HG02571 (cell line): ENCODE data around the gene CLDN19.
"Not testable (repeated sequence)": the region's sequence is repeated elsewhere in the genome, so short reads cannot be mapped to it uniquely, and the experiment has no call there.

ENCODE experiments used
- ATAC-seq: cut with Tn5 transposase; IDR thresholded peaks from one replicate; pipeline ENCODE4 v1.9.1; 2021; ENCODE audit warnings: mild to moderate bottlenecking, moderate library complexity; ENCODE audit not compliant: unreplicated experiment

The CLDN19 gene

DNA sequence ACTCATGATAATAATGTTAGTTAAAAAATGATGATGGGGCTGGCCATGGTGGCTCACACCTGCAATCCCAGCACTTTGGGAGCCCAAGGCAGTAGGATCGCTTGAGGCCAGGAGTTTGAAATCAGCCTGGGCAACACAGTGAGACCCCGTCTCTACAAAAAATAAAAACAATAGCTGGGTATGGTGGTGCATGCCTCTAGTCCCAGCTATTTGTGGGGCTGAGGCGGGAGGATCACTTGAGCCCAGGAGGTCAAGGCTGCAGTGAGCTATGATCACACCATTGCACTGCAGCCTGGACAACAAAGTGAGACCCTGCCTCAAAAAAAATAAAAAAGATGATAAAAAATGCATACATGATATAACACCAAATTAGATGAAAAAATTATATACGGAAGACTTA is 21.5 kb upstream of the CLDN19 start:
- ATAC-seq: no peak

DNA sequence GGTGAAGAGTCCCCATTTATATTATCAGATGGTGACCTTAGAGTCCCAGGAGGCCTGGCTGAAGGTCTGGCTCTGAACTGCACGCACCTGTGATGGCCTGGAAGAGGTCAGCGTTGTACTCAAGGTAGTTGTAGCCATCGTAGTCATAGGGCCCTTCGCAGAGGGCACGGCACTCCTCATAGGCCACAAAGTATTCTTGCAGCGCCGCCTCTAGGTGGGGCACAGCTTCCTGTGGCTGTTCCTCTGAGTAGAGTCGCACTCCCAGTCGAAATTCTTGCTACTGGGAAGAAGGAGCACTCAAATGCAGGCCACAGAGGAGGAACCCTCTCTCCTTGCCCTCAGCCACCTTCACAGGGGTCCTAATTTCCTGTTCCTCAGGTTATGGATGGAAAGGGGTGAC is 19.1 kb upstream of the CLDN19 start:
- no peak for ATAC-seq

DNA sequence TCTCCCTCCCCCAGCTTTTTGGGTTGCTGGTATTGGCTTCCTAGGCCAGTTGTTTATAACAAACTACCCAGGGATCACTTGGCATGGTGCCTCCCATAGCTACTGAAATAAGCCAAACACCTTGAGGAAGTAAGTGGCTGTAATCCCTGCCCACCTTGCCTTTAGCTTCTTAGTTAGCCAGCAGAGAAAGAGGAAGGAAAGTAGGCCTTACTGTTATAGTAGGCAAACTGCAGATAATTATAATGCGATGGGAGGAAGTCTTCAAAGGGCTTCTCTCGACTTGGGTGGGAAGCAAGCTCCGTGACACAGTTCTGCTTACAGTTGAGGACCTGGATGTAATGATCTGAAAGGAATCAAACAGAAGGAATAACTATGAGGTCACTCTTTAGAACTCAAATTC is 18.6 kb upstream of the CLDN19 start:
- ATAC-seq: no peak

DNA sequence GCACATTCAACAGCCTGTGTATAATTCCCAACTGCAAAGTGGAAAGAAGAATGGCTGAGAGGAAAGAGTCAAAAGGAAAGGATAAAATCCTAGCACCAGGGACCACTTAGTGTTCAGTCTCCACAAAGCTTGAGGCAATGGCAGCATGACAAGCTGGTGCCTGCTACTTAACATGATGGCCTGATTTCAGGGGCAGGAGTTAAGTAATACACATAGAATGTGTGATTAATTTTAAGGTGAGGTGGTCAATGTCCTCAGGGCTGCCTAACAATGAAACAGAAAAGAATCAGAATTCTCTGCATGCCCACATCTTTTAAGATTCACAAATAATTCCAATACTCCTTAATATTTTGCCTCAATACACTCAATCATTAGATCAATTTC is 17.8 kb upstream of the CLDN19 start:
- no peak for ATAC-seq

DNA sequence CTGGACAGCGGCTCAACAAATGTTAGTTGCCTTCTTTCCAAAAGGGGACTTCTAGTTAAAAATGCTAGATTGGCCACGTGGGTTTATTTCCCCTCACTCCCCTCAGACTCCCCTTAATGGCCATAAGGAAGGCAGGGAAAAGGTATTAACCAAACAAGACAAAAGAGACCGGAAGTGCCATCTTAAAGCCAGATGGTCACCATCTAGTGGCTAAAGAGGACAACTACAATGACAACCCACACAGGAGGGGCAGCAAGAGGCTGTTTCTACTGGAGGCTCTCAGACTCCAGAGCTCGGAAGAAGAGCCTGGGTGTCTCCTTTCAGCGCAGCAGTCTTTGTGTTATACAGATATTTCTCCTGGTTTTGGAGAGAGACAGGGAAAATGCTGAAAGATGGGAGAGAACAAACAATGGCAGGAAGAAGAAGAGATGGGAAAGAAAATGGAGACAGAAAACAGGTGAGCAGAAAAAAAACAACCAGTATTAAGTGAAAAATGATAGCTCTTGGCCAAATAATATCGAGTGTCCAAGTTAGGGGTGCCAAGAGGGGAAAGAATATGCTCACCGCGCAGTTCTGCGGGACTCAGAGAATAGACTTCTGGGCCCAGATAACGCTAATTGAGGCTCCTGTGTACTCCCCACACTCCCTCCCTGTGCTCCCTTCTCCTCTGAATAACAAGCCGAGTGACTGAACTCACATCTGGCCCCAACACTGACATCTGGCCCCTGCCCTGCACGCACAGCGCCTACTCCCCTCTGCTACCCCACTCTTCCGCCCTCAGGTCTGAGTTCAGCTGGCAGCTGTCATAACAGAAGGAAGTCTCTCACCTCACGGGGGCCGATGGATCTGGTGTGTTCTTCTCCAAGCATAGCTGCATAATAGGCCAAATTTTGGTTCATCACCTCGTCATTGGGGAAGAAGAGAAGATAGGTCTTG is 17.2 kb upstream of the CLDN19 start:
- ATAC-seq: no peak

DNA sequence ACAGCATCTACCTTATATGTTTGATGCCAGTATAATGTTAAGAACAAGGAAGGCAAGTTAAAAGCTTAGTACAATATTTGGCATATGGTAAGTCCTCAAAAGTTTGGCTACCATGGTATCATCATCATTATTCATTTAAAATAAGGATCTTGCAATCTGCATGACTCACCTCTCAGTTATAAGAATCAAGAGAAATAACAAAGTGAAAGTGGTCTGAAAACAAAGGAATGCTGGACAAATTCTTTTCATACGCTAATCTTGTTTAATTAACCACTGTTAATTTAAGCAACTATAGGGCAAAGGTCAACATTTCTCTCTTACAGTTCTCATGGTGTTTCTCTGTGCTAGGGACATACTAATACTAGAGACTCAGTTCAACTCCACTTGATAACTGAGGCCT is 13.0 kb upstream of the CLDN19 start:
- ATAC-seq: no peak

DNA sequence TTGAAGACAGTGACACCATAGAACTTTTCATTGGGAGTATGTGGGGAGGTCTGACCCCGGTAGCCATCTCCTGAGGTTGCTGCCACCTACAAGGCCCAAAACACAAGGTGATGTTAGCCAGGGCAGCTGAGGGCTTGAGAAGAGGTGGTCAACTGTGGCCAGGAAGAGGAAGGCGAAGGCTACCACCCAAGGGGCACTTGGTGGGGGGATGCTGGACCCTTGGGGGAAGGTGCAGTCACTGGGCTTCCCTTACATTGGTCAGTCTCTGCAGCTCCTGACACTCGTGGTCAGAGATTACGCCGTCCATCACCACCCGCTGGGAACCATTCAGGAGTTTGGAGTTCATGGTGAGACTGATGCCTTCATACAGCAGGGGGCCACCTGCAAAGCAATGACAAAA is 12.2 kb upstream of the CLDN19 start:
- no peak for ATAC-seq

DNA sequence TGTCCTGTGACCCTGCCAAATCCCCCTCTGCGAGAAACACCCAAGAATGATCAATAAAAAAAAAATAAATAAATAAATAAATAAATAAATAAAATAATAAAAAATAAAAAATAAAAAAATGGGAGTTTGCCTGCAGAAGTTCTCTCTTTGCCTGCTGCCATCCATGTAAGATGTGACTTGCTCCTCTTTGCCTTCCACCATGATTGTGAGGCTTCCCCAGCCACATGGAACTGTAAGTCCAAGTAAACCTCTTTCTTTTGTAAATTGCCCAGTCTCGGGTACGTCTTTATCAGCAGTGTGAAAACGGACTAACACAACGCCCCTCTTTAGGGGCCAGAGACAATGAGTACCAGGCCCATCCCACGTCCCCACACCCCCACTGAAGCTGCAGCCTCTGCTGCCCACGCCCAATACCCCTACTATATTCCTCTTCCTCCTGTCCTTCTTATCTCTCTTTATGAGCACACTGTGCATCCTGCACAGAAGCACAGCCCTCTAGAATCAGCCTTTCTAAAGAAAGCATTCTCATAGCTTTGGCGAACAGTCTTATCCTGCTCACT is 11.6 kb upstream of the CLDN19 start:
- ATAC-seq: not testable (repeated sequence)

DNA sequence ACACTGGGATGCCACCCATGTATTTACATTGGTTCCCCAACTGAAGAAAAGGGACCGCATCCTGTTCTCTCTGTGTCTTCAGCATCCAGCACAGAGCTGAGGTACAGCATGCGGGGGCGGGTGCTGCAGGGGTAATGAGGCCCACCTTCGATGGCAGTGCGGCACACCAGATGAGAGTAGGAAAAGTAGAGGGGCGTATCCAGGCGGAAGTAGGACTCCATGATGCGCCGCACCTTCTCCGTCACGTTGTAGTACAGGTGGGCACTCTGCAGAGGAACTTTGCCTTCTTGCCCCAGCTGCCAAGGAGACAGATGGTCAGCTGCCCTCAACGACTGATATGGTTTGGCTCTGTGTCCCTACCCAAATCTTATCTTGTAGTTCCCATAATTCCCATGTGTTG is 10.0 kb upstream of the CLDN19 start:
- ATAC-seq: no peak

DNA sequence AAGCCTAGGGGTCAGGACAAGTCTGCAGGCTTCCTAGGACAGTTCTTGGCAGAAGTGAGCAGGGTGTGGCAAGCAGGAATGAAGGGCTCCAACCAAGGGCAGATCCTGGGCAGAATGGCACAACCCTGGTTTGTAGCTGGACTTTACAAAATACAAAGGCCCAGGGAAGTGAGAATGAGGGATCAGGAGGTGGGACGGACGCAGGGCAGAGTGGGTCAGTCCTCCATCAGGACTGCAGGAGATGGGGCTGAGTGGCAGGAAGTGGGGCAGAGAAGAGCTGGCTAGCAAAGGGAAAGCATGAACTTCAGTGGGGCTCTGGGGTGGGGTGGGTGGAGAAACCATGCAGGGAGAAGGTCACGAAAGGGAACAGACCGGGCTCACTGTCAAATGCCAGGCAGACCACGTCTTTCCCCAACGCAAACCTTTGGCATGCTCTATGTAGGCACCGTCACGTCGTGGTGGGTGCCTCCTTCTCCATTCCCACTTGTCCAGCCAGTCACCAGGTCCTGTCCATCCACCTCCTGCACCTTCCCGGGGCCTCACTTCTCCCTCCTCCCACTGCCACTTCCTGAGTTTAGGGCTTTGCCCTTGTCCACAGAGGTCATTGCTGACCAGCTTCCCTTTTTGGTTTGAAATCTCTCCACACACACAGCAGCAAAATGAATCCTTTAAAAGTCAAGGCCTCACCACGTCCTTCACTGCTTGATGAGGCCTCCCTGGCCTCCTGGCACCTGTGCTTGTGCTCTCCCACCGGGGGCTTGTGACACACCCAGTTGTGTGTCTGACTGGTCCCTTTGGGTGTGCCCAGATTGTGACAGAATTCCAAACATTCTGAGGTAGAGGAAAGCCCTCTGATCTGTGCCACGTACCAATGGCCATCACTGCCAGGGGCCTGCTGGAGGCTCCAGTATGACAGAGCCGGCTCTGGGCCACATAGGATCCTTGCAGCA is 8.7 kb upstream of the CLDN19 start:
- no peak for ATAC-seq

DNA sequence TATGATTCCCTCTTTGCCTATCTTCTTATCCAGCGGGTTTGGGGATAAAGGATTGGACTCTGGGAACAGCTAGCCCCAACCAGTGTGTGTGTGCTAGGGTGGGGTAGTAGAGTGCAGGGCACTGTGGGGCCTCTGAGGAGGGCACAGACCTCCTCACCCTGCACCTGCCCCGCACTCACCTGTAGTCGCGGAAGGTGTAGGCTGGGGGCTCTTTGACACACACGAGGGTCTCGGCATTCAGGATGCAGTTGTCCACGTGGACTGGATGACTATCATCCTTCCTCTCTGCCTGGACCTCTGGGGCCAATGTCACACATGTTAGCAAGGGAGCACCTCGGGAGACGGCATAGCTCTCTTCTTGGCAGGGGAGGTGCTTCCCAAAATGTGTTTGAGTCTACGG is 8.0 kb upstream of the CLDN19 start:
- no peak for ATAC-seq

DNA sequence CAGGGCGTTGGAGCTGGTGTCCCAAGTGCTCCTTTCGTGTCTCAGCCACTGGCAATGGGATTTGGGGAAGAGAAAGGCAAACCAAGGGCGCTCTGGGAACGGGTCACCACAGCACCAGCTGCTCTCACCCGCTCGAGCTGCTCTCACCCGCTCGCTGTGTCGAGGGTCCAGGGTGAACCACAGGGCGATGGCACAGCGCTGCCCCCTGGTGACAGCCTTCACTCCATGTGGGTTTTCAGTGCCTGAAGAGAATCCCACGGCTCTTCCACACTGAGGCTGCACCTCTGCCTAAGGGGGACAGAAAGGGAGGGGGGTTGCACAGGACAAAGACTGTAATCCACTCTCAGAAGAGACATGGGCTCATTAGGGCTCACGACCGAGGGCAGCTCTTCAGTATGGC is 7.1 kb upstream of the CLDN19 start:
- no peak for ATAC-seq

DNA sequence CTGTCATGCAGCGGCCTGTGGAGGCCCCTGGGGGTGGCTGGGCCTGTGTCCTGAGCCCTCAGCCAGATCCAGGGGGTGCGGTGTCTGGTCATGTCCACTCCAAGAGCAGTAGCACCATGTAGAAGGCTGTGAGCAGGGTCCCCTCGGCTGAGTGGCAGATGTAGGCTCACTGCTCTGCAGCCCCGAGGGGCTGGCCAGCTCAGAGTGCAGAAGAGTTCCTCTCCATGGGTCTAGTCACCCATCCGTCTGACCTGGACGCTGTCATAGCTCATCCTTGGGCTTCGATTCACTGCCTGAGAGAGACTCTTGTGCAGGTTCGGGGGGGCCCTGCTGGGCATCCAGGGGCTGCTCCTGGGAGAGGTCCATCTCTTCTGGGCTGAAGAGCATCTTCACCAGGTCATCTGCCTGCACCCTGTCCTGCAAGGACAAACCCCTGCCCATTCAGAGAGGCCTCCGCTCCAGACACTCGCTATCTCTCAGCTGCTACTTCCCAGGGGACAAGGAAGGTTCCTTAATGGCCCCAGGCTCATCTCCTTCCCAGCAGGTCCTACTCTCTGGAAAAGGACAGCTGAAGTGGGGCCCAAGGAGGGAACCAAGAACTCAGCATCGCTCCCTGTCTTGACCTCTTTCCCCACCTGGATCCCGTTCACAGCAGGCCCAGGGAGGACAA is 6.5 kb upstream of the CLDN19 start:
- no peak for ATAC-seq

DNA sequence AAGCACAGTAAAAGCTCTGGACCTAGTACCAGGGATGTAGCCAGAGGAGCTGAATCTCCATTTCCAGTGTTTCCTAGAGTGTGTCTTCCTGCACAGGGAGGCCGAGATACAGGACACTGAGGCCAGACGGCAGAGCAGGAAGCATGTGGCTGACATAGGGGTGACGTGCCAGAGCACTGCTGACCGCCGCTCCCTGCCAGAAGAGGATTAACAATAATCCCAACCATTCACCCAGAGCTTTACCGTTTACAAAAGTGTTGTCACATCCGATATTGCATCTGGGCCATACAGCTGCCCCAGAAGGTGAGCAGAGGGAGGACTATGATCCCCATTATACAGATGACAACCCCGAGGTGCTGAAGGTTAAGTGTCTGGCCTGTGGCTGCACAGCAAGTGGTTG is 5.8 kb upstream of the CLDN19 start:
- ATAC-seq: no peak

DNA sequence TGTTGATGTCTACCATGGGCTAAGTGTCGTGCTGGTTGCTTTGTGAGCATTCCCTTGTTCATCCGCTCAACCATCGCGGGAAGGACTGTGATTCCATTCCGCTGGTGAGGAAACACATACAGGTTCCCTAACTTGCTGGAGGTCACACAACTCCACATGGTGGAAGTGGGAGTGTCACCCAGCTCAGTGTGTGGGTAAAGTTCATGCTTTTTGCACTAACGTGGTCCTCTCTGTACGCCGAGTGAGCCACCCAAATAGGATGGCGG is 4.0 kb upstream of the CLDN19 start:
- ATAC-seq: no peak

DNA sequence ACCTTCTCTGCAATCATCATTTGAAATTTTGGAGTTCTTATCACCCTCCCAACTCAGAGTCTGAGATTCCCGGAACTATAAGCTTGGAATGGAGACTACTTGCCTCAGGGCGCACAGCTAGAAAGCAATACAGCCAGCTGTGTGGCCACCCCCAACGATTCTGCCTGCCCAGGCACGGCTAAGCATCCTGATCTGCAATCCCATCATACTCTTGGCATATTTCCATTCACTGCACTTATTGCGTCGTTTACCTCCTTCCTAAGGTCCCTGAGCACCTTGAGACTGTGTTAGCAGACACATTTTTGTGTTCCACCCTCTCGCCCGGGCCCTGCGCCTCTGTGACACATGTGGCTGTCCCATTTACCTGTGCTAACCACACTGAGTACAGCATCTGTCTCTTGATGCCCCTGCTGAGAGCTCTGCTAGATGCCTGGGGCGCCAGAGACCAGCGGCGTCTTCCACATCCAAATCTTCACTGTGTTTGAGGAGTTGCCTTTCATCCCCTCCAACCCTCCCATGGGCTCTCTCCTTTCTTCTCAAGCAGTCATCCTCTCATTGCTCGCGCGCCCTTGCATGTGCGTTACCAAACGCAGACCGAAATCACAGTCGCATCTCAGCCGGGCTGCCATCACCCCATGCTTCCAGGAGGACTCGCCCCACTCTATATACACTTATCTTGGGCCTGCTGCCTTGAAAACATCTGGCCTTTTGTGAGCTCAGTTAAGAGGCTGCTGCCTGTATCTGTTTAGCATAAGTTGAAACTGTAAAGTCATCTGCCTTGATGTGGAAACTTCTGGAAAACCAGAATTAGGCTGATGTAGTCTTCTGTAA is 3.5 kb upstream of the CLDN19 start:
- no peak for ATAC-seq

DNA sequence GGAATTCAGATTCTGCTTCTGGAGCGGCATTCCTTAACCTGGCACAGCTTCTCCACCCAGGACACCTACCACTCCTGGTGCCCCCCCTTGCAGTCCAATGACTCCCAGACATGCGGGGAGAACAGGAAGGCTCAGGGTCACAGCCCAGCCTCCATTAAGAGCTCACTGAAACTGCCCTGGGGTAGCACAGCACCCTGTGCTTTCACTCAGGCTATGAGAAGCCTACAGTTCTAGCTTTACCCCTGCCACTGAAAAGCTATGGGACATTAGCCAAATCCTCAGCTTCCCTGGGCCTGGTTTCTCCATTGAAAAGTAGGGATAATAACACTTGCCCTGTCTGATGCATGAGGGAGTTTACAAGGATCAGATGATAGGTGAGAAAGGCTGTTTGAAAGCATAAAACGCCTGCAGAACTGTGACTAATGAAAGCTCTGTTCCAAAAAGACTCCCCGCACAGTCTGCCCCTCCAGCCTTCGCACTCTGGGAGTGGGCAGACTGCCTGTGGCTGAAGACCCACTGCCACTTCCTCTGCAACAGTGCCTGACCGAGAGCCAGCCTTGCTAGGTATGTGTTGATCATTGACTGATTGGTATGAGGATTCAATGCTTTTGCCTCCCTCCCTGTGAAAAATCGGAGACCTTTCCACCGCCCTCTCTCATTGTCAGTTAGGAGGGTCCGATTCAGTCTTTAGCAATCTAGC is 2.7 kb upstream of the CLDN19 start:
- no peak for ATAC-seq

DNA sequence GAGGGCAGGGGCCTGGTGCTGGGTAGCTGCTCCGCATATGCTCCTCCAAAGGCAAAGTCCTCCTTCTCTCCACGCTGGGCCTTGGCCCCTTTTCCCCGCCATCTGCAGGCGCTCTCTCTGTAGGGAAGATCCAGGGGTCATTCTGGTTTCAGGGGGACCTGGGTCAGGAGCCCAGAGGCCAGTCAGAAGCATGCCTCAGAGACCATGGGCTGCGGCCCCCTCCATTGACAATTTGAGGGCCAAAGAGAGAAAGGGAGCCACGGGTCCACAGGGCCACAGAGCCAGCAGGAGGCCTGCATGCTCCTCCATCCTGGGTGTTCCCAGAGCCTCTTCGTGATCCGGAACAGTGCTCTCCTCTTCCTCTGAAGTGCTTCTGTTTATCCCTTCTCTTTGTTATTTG is 2.1 kb upstream of the CLDN19 start:
- ATAC-seq: no peak

DNA sequence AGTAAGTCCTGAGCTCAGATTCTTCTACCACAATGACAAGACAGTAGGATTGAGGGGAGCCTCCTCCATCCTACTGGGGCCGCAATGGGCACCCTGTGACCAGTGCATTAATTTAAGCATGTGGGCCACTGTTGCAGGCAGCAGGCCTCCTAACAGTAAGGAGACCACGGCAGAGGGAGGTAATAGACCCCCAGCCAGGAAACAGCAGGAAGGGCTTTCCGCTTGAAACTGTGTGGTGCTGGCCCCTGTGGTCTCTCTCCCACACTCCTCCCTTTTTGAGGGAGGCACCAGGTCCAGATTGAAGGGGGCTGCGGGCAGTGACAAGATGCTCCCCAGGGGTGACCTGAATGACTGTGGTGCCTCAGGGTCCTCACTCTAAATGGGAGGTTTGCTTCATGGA is 1.7 kb upstream of the CLDN19 start:
- ATAC-seq: no peak
